GM10266 (cell line): Measurements from ENCODE around the gene CLIC5.

Experiments
- DNase-seq: peaks from one replicate; pipeline ENCODE4 v3.0.0; 2012; ENCODE audit errors: extremely low spot score
- CTCF ChIP-seq: IDR thresholded peaks from 2 replicates; pipeline ENCODE4 v1.5.1; 2012; ENCODE audit warnings: mild to moderate bottlenecking, low read depth; ENCODE audit not compliant: control insufficient read depth, insufficient read depth; ENCODE audit errors: missing control alignments

Gene CLIC5

GRCh38 chr6:45880676-45881075, 135.0 kb downstream of the CLIC5 start:
- DNase-seq = no peak
- TF ChIP-seq CTCF = no peak

- no peak for DNase-seq
- TF ChIP-seq CTCF = no peak
Measured at GRCh38 chr6:45880159-45880558, 135.5 kb downstream of the CLIC5 start.

- DNase-seq = no peak
Measured at GRCh38 chr6:45877970-45878590, 137.6 kb downstream of the CLIC5 start.

GRCh38 chr6:45872827-45873365, 142.8 kb downstream of the CLIC5 start:
- no peak for TF ChIP-seq CTCF
- DNase-seq = no peak

More at GRCh38 chr6:45877970-45878590, 137.6 kb downstream of the CLIC5 start:
- no peak for TF ChIP-seq CTCF

GRCh38 chr6:45870531-45870930, 145.1 kb downstream of the CLIC5 start:
- no peak for TF ChIP-seq CTCF

GRCh38 chr6:45864651-45865050, 151.0 kb downstream of the CLIC5 start:
- TF ChIP-seq CTCF = no peak
- DNase-seq = no peak

More at GRCh38 chr6:45870531-45870930, 145.1 kb downstream of the CLIC5 start:
- no peak for DNase-seq

GRCh38 chr6:45858691-45859090, 157.0 kb downstream of the CLIC5 start:
- no peak for TF ChIP-seq CTCF
- no peak for DNase-seq
